CD4-positive, alpha-beta T cell treated with Interleukin-12 subunit alpha and Interleukin-12 subunit beta, for 1 hour (primary cell): ENCODE results near the gene PIK3R6.

Experiments used
- DNase-seq: peaks from one replicate; pipeline ENCODE4 v3.0.0-alpha.2; 2020

The PIK3R6 gene

DNA sequence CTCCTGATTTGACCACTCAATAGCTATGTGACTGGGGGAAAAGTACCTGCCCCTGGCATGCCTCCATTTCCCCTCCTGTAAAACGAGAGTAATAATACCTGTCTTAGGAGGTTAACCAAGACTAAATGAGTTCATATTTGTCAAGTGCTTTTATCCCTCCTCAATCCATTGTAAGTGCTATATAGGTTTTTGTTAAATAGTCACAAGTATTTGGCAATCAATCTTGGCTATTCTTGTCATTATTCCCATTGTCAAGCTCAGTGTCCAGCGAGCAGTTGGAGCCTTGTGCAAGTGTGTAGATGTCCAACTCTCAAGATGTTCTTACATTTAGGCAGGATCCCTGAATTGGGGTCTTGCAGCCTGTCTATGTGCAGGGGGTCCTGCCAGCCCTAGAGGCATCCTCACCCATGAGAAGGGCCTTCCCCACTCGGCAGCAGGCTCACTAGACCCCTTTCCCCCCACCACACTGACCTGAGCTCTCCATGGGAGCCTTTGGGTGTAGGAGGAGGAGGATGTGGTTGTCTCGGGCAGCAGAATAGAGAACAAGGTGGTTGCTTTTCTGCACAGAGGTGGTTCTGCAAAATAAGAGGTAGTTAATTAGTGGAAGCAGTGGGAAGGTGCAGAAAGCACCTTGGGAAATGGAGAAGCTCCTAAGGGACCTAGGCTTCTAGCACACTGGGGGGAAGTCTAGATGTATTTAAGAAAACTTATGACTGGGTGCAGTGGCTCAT, 18.0 kb downstream of the PIK3R6 start:
- DNase-seq: no peak

DNA sequence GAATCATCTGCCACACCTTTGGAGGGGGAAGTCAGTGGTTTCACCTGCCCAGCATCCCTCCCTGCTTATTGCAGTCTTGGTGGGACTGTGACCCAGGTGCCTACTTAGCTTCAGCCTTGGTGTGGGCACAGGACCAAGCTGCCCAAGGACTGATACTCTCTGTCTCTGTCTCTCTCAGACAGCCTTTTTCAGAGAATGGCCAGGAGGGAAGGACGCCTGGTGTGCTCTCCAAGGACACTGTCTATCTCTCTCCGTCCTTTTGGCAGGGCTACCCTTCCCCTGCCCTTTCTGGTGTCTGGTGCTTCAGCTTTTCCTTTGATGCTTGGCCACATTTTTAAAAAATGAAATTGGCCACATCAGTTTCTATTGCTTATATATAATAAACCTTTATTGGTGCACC, 19.6 kb downstream of the PIK3R6 start:
- no peak for DNase-seq

DNA sequence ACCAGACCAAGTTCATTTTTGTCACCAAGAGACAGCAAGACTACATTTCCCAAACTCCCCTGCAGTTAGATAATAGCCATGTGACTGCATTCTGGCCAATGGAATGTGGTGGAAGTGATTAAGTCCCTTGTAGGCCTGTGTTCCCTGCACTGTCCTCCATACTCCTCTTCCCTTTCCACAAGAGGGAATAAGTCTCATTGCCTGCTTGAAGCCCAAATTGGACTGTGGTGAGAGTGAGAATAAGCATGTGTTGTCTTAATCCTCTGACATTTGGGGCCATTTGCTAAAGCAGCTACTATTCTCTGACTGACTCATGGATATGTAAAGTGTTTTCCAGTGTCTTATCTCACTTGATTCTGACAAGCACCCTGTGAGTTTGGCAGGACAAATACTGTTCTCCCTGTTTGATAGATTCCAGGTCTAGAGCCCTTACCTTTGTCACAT, 20.7 kb downstream of the PIK3R6 start:
- DNase-seq: peak; percentile 8

DNA sequence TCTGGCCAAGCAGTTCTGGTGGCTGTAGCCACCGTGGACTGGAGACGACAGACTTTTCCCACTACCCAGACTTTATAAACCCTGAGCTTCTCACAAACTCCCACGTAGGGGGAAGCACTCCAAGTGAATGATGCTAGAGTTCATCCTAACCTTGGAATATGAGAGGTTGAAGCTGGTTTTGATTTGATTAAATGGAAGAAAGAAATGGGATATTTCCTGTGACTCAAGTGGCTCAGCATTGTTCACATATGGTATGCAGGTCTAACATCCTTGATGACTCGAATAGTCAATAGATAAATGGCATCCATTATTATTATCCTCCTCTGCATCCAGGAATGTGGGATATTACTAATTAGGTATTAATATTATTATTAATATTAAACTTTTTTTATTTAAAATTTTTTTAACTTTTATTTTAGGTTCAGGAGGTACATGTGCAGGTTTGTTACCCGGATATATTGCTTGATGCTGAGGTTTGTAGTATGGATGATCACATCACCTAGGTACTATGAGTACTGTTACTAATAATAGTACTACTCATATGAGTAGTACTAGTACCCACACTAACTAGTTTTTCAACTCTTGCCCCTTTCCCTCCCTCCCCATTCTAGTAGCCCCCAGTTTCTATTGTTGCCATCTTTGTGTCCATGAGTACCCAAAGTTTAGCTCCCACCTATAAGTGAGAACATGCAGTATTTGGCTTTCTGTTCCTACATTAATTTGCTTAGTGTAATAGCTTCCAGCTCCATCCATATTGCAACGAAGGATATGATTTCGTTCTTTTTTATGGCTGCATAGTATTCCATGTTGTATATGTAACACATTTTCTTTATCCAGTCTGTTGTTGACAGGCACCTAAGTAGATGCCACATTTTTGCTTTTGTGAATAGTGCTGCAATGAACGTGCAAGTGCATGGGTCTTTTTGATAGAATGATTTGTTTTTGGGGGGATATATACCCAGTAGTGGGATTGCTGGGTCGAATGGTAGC, 22.9 kb downstream of the PIK3R6 start:
- DNase-seq: no peak

GRCh38 chr17:8843344-8843743, 24.1 kb downstream of the PIK3R6 start:
- no peak for DNase-seq

- DNase-seq: no peak
Measured at GRCh38 chr17:8841844-8842243, 25.6 kb downstream of the PIK3R6 start.

DNA sequence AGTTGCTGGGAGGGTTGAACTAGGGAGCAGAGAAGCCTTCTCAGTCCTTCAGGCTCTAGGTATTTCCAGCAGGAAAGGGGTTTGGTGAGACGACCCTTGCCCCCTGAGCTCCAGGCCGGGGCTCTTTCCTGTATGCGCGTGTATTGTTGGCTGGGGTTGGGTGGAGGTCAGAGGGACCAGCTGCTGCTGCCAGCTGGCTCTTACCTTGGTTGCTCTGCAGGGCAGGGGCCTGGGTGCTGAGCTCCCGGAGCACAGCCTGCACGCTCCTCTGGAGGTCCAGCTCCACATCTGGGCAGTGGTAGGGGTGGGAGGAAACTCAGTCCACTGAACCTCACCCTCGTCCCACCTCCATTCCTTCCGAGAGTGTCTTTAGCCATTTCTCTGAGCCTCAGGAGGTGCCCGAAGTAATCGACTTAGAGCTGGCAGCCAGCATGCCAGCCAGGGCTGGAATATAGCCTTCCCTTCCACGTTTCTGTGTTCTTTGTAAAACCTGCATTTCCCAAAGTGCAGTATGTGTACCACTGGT, 28.0 kb downstream of the PIK3R6 start:
- no peak for DNase-seq

DNA sequence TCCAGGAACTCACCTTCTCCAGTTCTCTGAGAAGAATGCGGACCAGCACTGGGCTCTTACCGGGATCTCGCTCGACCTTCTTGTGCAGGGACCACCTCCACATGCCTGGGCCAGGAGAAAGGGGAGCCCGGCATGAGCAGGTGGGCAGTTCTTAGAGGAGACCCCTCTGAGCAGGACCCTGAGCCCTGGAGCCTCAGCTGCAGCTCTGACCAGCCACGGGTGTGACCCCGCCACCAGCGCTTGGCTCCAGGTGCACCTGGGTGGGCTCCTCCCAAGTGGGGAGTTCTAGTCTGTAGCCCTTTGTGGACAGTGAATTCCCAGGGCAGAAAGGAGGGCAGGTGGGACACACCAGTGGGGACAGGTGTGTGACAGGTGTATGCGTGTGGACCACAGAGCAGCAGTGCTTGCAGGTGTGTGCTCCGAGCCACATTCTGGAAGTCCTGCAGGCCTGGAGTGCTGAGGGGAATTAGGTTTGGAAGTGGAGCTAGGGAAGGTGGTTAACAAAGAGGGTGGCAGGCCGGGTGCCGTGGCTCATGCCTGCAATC, 28.9 kb downstream of the PIK3R6 start:
- no peak for DNase-seq

- DNase-seq: no peak
Measured at GRCh38 chr17:8837563-8838075, 29.9 kb downstream of the PIK3R6 start.

GRCh38 chr17:8836821-8837562, 30.5 kb downstream of the PIK3R6 start:
- DNase-seq: no peak

GRCh38 chr17:8835631-8836364, 31.7 kb downstream of the PIK3R6 start:
- DNase-seq: no peak

DNA sequence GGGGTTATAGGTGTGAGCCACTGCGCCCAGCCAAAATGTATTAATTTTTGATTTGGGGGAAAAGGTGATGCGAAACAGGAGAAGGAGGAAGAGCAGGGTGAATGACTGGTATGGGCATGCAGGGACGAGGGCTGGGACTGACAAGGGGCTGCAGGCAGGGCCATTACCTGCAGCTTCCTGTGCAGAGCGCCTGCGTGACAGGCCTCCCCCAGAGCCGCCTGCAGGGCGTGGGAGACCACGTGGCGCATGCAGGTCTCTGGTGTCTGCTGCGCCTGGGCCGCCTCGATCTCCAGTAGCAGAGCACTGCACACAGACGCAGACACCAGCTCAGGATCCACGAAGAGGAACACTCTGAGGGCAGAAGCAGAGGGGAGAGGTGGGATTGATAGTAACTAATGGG, 32.4 kb downstream of the PIK3R6 start:
- DNase-seq: no peak

- DNase-seq: peak; percentile 7
Measured at GRCh38 chr17:8832711-8833352, 34.6 kb downstream of the PIK3R6 start.

DNA sequence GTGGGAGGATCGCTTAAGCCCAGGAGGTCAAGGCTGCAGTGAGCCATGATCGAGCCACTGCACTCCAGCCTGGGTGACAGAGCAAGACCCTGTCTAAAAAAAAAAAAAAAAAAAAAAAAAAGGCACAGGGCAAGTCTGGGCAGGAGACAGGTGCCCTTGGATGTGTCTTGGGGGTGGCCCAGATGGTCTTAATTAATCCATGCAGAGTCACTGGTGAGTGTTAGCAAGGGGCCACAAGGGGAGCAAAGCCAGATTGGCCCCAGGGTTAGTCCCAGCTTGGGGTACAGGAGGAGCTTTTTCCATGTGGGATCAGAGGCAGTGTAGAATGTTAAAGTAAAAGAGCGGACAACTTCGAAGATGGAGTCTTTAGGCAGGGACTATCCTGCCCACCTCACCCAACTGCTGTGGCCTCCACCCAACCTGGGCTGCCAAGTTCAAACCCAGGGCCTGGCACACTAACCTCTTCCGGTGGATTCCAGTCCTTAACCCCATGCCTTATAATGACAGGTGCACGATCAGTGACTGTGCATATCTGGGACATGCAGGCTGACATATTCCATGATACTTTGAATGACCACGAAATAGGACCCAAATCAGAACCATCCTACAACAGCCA, 36.1 kb downstream of the PIK3R6 start:
- no peak for DNase-seq

DNA sequence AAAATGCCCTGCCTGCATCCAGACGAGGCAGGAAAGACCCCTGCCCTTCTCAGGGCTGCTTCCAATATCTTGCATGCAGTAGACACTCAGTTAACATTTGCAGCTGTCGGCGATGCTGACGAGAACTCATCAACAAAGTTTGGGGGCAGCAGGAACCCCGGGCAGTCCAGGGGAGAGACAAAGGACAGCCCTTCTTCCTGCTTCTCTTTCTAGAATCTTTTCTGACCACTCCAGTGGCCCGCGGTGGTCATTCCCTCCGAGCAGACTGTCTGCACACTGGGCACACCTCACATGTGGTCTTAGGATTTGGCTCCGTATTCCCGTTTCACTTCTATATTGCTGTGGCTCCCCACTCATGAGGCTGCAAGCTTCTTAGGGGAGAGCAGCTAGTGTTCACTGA, 37.3 kb downstream of the PIK3R6 start:
- DNase-seq: no peak

- DNase-seq: no peak
Measured at GRCh38 chr17:8829036-8829941, 38.2 kb downstream of the PIK3R6 start.

- no peak for DNase-seq
Measured at GRCh38 chr17:8828517-8828875, 39.0 kb downstream of the PIK3R6 start.

GRCh38 chr17:8826808-8827435, 40.6 kb downstream of the PIK3R6 start:
- DNase-seq: no peak

- DNase-seq: no peak
Measured at GRCh38 chr17:8825802-8826201, 41.7 kb downstream of the PIK3R6 start.
